Parathyroid adenoma (tissue), 2 donors: ENCODE measurements around the gene KLHDC4.

Experiments
- H2AFZ ChIP-seq: fragments of 300-600 bp; sonication (generic); one replicate; pipeline ENCODE4 v1.7.0; 2017; ENCODE audit warnings: antibody characterized with exemption, mild to moderate bottlenecking
- H3K27ac ChIP-seq: fragments of 300-600 bp; sonication (generic); one replicate; pipeline ENCODE4 v1.7.0; 2017
- H3K27me3 ChIP-seq: fragments of 300-600 bp; sonication (generic); one replicate; pipeline ENCODE4 v1.7.0; 2017; ENCODE audit warnings: low read length; ENCODE audit not compliant: control insufficient read depth, insufficient read depth
- H3K36me3 ChIP-seq: fragments of 300-600 bp; sonication (generic); one replicate; pipeline ENCODE4 v1.7.0; 2017; ENCODE audit warnings: low read length; ENCODE audit not compliant: control insufficient read depth, insufficient read depth
- H3K4me1 ChIP-seq: fragments of 300-600 bp; sonication (generic); one replicate; pipeline ENCODE4 v1.7.0; 2017; ENCODE audit warnings: control low read depth
- H3K4me2 ChIP-seq: fragments of 300-600 bp; sonication (generic); one replicate; pipeline ENCODE4 v1.7.0; 2017; ENCODE audit warnings: low read length
- H3K4me3 ChIP-seq: fragments of 300-600 bp; sonication (generic); one replicate; pipeline ENCODE4 v1.7.0; 2017; ENCODE audit warnings: low read depth, low read length
- H3K79me2 ChIP-seq: fragments of 300-600 bp; sonication (generic); one replicate; pipeline ENCODE4 v1.7.0; 2017; ENCODE audit warnings: control low read depth
- H3K9ac ChIP-seq: fragments of 300-600 bp; sonication (generic); one replicate; pipeline ENCODE4 v1.7.0; 2017; ENCODE audit warnings: mild to moderate bottlenecking
- H3K9me3 ChIP-seq: fragments of 300-600 bp; sonication (generic); one replicate; pipeline ENCODE4 v1.7.0; 2017; ENCODE audit warnings: low read length; ENCODE audit not compliant: control insufficient read depth
- TF ChIP-seq, protein P1 (sequence below): fragments of 300-600 bp; sonication (generic); IDR thresholded peaks from one replicate; pipeline ENCODE4 v1.7.0; 2017; ENCODE audit warnings: antibody characterized with exemption, mild to moderate bottlenecking
- donor health status: primary hyperparathyroidism.

The KLHDC4 gene

DNA sequence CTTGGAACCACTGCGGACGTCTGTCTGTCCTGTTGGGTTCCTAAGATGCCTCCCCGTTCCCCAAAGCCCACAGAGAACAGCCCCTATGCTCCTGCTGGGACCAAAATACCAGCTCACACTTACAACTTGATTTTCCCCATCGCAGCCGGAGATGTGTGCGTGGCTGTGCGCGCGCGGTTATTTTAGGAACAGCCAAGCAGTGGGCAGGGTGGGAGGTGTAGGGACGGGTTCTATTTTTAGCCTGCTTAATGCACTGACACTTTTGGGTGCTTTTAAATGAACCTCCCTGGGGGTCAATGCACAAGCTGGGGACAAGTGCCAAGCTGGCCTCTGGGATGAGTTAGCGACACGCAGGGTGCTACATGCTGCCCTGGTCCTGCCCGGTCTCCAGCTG lies 74.1 kb downstream of the KLHDC4 start:
- Histone ChIP-seq H3K36me3 (no peaks in the 10 kb centered on the region), H2AFZ (no peak overlapping the region), H3K4me3 (no peak overlapping the region), H3K4me2 (no peak overlapping the region), H3K9ac (no peak overlapping the region), H3K27me3 (no peaks in the 10 kb centered on the region), H3K27ac (no peak overlapping the region), H3K79me2 (no peaks in the 10 kb centered on the region), H3K9me3 (no peaks in the 10 kb centered on the region), H3K4me1 (no peaks in the 10 kb centered on the region)
- TF ChIP-seq, protein P1, sequence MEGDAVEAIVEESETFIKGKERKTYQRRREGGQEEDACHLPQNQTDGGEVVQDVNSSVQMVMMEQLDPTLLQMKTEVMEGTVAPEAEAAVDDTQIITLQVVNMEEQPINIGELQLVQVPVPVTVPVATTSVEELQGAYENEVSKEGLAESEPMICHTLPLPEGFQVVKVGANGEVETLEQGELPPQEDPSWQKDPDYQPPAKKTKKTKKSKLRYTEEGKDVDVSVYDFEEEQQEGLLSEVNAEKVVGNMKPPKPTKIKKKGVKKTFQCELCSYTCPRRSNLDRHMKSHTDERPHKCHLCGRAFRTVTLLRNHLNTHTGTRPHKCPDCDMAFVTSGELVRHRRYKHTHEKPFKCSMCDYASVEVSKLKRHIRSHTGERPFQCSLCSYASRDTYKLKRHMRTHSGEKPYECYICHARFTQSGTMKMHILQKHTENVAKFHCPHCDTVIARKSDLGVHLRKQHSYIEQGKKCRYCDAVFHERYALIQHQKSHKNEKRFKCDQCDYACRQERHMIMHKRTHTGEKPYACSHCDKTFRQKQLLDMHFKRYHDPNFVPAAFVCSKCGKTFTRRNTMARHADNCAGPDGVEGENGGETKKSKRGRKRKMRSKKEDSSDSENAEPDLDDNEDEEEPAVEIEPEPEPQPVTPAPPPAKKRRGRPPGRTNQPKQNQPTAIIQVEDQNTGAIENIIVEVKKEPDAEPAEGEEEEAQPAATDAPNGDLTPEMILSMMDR, result no peak

DNA sequence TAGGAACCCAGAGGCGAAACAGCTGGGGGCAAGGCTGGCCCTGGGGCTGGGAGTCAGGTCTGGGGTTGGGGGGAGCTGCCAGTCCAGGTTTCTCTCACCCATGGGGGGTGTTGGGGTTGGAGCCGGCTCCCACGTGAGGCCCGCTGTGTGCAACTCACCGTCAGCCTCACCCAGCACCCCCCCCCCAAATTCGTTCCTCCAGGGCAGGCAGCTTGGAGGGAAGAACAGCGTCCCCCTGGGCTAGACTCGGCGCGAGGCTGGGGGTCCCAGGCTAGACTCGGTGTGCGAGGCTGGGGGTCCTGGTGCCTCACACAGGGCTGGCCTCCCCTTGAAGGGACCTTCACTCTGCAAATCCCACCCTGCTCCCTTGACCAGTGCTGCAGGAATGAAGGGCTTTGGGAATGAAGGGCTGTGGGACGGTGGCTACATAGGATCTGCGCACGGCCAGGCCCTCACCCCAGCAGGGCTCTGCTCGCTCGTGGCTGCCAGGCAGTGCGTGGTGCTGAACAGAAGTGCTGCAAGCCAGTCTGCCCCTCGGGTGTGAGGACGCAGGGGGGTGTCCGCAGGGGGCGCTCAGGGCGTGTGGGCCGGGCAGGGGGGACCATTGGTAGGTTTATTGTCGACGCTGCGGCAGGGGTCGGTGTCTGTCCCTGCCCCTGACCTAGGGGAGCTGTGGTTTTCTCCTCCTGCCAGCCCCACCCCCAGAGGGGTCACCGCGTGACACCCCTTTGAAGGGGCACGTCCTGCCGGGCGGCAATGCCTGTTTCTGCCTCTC lies 74.7 kb downstream of the KLHDC4 start:
- no peak overlapping the region for H3K9ac ChIP-seq
- no peaks in the 10 kb centered on the region for H3K79me2 ChIP-seq
- no peak overlapping the region for H2AFZ ChIP-seq
- H3K4me3 ChIP-seq, result no peak overlapping the region
- H3K9me3 ChIP-seq, result no peaks in the 10 kb centered on the region
- no peaks in the 10 kb centered on the region for H3K27me3 ChIP-seq
- H3K4me1 ChIP-seq, result no peaks in the 10 kb centered on the region
- H3K4me2 ChIP-seq, result no peak overlapping the region
- H3K36me3 ChIP-seq, result no peaks in the 10 kb centered on the region
- TF ChIP-seq, protein P1, result no peak
- H3K27ac ChIP-seq, result no peak overlapping the region

GRCh38 chr16:87689956-87690465 lies 75.8 kb downstream of the KLHDC4 start:
- Histone ChIP-seq H3K9me3 (no peaks in the 10 kb centered on the region), H3K79me2 (no peaks in the 10 kb centered on the region), H3K36me3 (no peaks in the 10 kb centered on the region), H3K27ac (no peak overlapping the region), H2AFZ (no peak overlapping the region), H3K27me3 (no peaks in the 10 kb centered on the region), H3K9ac (no peak overlapping the region), H3K4me1 (no peaks in the 10 kb centered on the region), H3K4me3 (no peak overlapping the region), H3K4me2 (no peak overlapping the region)
- TF ChIP-seq, protein P1, result no peak

DNA sequence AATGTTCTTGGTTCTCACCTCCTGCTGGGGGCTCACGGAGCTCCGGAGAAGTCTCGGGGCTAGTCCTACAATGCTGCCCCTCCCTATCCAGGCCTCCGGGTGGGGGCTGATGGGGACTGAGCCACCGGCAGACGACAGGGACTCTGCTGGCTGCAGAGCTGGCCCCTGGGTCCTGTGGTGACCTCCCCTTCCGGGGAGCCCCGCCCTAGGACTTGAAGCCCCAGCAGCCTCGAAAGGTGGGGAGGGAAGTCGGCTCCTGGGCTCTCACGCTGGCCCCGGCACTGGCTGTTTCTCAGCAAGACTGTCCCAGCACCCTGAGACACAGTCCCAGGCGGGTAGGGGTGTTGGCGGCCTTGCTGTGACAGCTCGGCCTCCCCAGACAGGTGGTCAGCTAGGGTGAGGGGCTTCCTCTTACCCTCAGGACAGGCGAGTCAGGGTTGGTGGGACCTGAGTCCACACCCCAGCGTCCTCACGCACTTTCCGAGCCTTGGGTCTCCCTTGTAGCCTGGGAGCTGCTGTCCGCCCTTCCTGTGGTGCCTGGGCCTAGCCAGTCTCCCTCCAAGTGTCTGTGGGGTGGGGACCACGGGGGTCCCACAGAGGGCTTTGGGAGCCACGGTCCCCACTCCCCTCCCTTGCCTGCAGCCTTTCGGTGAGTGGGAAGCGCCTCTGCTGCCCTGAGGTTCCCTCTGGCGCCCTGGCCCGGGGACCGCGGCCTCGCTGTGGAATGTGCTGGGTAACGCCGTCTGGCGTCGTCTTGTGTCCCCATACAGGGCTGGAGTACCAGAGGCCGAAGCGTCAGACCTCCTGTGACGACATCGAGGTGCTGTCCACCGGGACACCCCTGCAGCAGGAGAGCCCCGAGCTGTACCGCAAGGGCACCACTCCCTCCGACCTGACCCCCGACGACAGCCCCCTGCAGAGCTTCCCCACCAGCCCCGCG lies 76.6 kb downstream of the KLHDC4 start:
- Histone ChIP-seq H3K27me3 (no peaks in the 10 kb centered on the region), H3K4me2 (no peak overlapping the region), H3K4me3 (no peak overlapping the region), H3K9ac (no peak overlapping the region), H3K27ac (no peak overlapping the region), H3K36me3 (no peaks in the 10 kb centered on the region), H2AFZ (no peak overlapping the region), H3K79me2 (no peaks in the 10 kb centered on the region), H3K4me1 (no peaks in the 10 kb centered on the region), H3K9me3 (no peaks in the 10 kb centered on the region)
- TF ChIP-seq, protein P1, result no peak
